ENCODE results near the gene CDKAL1.

Gene CDKAL1

GRCh38 chr6:20575704-20576451 is 41.6 kb downstream of the CDKAL1 start:
- H3K4me1 ChIP-seq (ENCODE audit: insufficient read depth, poor library complexity, severe bottlenecking), result peaks cover 8% of the 10 kb centered on the region
- no peaks in the 10 kb centered on the region for H3K9me3 ChIP-seq (ENCODE audit: severe bottlenecking)
- peaks cover 10% of the 10 kb centered on the region for H3K36me3 ChIP-seq (ENCODE audit: low read depth)
- no peak overlapping the region for H3K27ac ChIP-seq (ENCODE audit: poor library complexity, severe bottlenecking)
- H3K4me3 ChIP-seq (ENCODE audit: severe bottlenecking), result no peak overlapping the region
- no peaks in the 10 kb centered on the region for H3K27me3 ChIP-seq (ENCODE audit: insufficient read depth, poor library complexity, severe bottlenecking)
- ATAC-seq (ENCODE audit: low read depth), result no peak
- no peak for TF ChIP-seq CTCF (IDR thresholded peaks at IDR 0.05; ENCODE audit: poor library complexity, severe bottlenecking)
- DNase-seq (ENCODE audit: low spot score), result no peak

GRCh38 chr6:20577173-20577688 is 43.0 kb downstream of the CDKAL1 start:
- TF ChIP-seq CTCF (IDR thresholded peaks at IDR 0.05; ENCODE audit: poor library complexity, severe bottlenecking), result no peak
- Histone ChIP-seq H3K9me3 (ENCODE audit: severe bottlenecking) (no peaks in the 10 kb centered on the region), H3K4me3 (ENCODE audit: severe bottlenecking) (no peak overlapping the region), H3K36me3 (ENCODE audit: low read depth) (peaks cover 10% of the 10 kb centered on the region), H3K27ac (ENCODE audit: poor library complexity, severe bottlenecking) (no peak overlapping the region), H3K4me1 (ENCODE audit: insufficient read depth, poor library complexity, severe bottlenecking) (peaks cover 8% of the 10 kb centered on the region), H3K27me3 (ENCODE audit: insufficient read depth, poor library complexity, severe bottlenecking) (no peaks in the 10 kb centered on the region)
- DNase-seq (ENCODE audit: low spot score), result no peak
- no peak for ATAC-seq (ENCODE audit: low read depth)

GRCh38 chr6:20581070-20581469 is 46.8 kb downstream of the CDKAL1 start:
- Histone ChIP-seq H3K36me3 (ENCODE audit: low read depth) (peaks cover 3% of the 10 kb centered on the region), H3K27ac (ENCODE audit: poor library complexity, severe bottlenecking) (no peak overlapping the region), H3K4me1 (ENCODE audit: insufficient read depth, poor library complexity, severe bottlenecking) (no peaks in the 10 kb centered on the region), H3K9me3 (ENCODE audit: severe bottlenecking) (no peaks in the 10 kb centered on the region), H3K27me3 (ENCODE audit: insufficient read depth, poor library complexity, severe bottlenecking) (no peaks in the 10 kb centered on the region), H3K4me3 (ENCODE audit: severe bottlenecking) (no peak overlapping the region)
- DNase-seq (ENCODE audit: low spot score) (no peak), ATAC-seq (ENCODE audit: low read depth) (no peak)
- no peak for TF ChIP-seq CTCF (IDR thresholded peaks at IDR 0.05; ENCODE audit: poor library complexity, severe bottlenecking)

GRCh38 chr6:20582586-20583443 is 48.6 kb downstream of the CDKAL1 start:
- no peaks in the 10 kb centered on the region for H3K9me3 ChIP-seq (ENCODE audit: severe bottlenecking)
- no peak overlapping the region for H3K4me3 ChIP-seq (ENCODE audit: severe bottlenecking)
- DNase-seq (ENCODE audit: low spot score) (no peak), ATAC-seq (ENCODE audit: low read depth) (no peak)
- no peaks in the 10 kb centered on the region for H3K27me3 ChIP-seq (ENCODE audit: insufficient read depth, poor library complexity, severe bottlenecking)
- no peak for TF ChIP-seq CTCF (IDR thresholded peaks at IDR 0.05; ENCODE audit: poor library complexity, severe bottlenecking)
- no peaks in the 10 kb centered on the region for H3K36me3 ChIP-seq (ENCODE audit: low read depth)
- H3K4me1 ChIP-seq (ENCODE audit: insufficient read depth, poor library complexity, severe bottlenecking), result no peaks in the 10 kb centered on the region
- no peak overlapping the region for H3K27ac ChIP-seq (ENCODE audit: poor library complexity, severe bottlenecking)
